C4-2B (cell line): Measurements from ENCODE around the gene PPARA.
A peak's percentile ranks its signal among the peaks of the same experiment; 100 is the strongest.

ENCODE experiments used
- H3K27ac ChIP-seq: fragments of 450-650 bp; 2 replicates; pipeline ENCODE4 v1.5.1; 2017
- ZFX ChIP-seq: fragments of 450-650 bp; IDR thresholded peaks from 2 replicates; pipeline ENCODE4 v1.6.1; 2017
- TF ChIP-seq, protein P1 (sequence below): fragments of 450-650 bp; conservative IDR thresholded peaks from 2 replicates; pipeline ENCODE4 v1.5.1; 2017; ENCODE audit warnings: mild to moderate bottlenecking

Gene PPARA

DNA sequence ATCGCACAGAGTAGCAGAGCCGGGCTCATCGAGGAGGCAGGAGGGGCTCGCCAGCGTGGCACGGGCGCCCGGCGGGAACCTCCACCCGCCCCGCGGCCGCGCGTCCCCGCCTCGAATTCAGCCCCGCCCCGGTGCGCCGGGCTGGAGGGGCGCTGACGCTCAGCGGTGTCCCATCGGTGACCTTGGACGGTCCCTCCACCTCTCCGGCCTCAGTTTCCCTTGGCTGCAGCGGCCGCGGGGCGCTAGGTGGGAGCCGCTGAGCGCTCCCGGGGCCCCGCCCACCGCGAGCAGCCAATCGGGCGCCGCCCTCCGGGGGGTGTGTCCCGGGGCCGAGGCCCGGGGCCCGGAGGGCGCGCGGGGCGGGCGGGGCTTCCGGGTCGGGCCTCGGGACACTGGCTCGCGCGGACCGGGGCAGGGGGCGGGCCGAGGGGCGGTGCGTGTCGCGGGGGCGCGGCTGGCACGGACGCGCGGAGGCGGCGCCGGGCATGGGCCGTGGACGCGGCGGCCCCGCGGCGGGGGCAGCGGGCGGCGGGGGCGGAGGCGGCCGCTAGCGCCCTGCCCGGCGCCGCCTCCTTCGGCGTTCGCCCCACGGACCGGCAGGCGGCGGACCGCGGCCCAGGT lies at the start of gene PPARA:
PPARA (plus strand) TSS at position 493 of the 621 bp plus-strand sequence. CDS start 47,858 bp downstream, outside the sequence.
- peak within 1 kb of the TSS; percentile 78 for H3K27ac ChIP-seq
- TF ChIP-seq ZFX = no peak
- TF ChIP-seq, protein P1, sequence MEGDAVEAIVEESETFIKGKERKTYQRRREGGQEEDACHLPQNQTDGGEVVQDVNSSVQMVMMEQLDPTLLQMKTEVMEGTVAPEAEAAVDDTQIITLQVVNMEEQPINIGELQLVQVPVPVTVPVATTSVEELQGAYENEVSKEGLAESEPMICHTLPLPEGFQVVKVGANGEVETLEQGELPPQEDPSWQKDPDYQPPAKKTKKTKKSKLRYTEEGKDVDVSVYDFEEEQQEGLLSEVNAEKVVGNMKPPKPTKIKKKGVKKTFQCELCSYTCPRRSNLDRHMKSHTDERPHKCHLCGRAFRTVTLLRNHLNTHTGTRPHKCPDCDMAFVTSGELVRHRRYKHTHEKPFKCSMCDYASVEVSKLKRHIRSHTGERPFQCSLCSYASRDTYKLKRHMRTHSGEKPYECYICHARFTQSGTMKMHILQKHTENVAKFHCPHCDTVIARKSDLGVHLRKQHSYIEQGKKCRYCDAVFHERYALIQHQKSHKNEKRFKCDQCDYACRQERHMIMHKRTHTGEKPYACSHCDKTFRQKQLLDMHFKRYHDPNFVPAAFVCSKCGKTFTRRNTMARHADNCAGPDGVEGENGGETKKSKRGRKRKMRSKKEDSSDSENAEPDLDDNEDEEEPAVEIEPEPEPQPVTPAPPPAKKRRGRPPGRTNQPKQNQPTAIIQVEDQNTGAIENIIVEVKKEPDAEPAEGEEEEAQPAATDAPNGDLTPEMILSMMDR = no peak

DNA sequence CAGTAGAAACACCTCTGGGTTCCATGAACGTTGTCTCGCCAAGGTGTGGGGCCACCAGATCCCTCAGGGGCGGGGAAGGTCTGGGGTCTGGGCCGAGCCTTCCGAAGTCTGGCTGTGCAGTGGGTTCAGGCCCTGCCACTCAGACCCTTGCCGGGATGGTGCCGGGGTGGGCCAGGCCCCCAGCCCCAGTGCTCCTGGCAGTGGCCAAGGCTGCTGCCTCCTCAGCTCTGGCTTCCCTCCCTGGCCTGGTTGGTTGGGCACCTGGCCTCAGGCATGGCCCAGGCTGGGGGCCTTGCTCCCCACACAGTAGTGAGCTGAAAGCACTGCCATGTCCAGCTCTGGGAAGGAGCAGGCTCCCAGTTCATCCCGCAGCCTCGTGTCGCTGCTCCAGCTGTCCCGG lies 48.2 kb upstream of the PPARA start:
- TF ChIP-seq, protein P1 = no peak
- TF ChIP-seq ZFX = no peak
- peak overlapping the region; percentile 72 for H3K27ac ChIP-seq

DNA sequence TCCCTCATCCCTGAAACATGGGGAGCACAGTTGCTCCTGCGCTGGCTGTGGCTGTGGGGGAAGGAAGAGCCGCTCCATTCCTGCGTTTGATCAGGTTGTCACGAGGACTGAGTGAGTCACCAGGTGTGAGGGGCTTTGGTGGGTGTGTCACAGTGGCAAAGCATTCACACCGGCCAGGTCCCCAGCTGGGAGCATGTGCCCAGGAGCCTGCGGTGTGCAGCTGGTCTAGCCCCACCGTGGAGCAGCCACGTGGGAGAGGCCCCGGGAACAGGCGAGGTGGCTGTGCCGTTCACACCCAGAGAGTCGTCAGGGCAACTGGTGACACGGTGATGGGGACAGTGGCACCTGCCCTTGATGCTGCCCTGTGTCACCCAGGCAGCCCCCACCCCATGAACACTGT lies 47.6 kb upstream of the PPARA start:
- H3K27ac ChIP-seq = peak overlapping the region; percentile 72
- TF ChIP-seq ZFX = no peak
- TF ChIP-seq, protein P1 = no peak

DNA sequence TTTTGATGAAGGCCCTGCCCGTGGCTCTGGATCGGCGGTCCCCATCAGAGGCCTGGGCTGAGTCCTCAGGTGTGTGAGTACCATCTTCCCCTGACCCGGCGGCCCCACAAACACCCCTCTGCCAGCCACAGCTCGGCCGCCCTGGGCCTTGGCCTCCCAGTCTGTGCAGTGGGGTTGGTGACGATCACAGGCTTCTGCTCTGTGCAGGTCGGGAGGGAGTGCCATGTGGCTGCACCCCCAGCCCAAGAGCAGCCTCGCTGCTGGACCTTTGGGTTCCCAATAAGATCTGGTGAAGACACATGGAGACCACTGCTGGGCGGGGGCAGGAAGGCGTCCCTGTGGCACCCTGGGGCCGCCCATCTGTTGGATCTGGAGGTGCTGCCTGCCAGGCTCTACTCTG lies 47.1 kb upstream of the PPARA start:
- TF ChIP-seq, protein P1 = no peak
- TF ChIP-seq ZFX = no peak

DNA sequence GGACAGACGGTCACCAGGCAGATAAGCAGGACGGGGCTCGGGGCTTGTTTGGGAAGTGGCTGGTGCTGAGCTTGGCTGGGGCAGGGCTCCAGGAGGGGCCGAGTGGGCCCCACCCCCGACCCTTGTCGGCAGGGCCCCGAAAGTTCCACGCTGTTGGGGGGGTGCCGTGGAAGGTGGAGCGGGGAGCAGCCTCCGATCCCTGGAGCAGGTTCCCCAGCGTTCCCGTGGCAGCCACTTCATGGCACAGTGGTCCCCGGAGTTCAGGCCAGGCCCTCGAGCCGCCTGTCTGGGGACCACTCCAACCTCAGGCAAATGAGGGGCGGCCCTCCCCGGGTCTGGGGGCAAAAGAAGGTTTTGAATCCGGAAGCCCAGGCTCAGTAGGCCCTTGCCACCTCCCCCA lies 46.7 kb upstream of the PPARA start:
- peak overlapping the region; percentile 72 for H3K27ac ChIP-seq
- TF ChIP-seq ZFX = no peak
- TF ChIP-seq, protein P1 = no peak

More for the DNA sequence above, 47.1 kb upstream of the PPARA start:
- H3K27ac ChIP-seq = peak overlapping the region; percentile 72

DNA sequence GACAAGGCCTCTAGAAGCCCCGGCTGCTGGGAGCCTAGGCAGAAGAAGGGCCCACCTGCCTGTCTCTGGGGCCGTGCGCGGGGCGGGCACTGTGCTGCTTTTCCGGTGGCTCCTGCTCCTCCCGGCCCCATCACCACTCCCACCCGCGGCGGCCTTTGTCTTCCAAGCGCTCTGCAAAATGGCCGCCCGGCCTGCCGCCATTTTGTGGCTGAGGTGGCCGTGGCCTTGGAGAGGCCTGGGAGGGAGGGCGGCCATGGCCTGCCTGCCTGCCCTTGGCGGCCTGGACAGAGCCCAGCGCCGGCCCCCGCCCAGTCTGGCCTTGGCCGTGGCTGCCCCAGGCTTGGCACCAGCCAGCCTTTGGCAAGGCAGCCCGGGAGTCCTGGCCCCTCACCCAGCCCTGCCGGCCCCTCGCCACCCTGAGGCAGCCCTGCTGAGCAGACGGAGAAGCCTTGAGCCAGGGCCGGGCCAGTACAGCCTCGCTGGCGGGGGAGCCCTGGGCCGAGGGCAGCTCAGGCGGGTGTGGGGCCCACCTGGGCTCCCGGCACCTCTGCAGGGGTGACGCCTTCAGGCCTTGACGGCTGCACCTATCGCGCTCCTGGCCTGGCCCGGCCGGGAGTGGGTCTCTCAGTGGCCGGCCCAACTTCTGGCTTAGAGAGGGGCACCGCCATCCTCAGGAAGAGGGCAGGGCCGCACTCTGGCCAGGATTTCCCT lies 46.0 kb upstream of the PPARA start:
- TF ChIP-seq, protein P1 = no peak
- peak; percentile 54 for TF ChIP-seq ZFX
- peak overlapping the region; percentile 72 for H3K27ac ChIP-seq

DNA sequence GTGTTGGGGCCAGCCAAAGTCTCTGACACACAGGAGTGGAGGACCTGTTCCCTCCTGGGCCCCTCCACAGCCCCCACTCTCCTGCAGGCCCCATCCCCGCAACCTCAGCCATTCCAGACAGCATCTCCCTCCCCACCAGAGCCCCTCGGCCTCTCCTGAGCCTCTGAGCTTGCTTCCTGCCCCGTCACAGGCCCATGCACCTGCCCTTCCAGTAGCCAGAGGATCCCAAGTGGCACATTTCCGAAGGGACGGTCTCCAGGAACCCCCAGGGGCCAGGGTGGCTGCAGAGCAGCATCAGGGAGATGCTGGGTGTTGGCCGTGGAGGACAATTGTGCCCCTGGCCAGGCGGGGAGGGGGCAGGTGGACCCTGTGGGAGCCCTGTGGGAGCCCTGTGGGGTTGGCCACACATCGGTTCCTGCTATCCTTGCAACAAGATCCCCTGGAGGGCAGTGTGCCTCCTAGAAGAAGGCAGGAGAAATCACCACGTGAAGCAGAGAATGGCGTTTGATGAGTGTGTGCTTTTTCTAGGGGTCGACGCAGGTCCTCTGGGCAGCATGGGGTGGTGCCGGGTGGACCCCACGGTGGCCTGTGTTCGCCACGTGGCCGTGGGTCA lies 45.3 kb upstream of the PPARA start:
- TF ChIP-seq, protein P1 = no peak
- TF ChIP-seq ZFX = no peak; the same call in 1 of the 2 replicates
- H3K27ac ChIP-seq = peak overlapping the region; percentile 72
